Glutamatergic neuron (in vitro differentiated cells): ENCODE measurements around the gene PDIA3. TPM values are rescaled to one million over a fixed set of nuclear protein-coding genes. Genes with fewer than 3 reads are reported as not detected.
"Not testable (repeated sequence)": the region's sequence is repeated elsewhere in the genome, so short reads cannot be mapped to it uniquely, and the experiment has no call there.

Experiments used
- DNase-seq: peaks from one replicate; pipeline ENCODE4 v3.0.0; 2022
- H3K27ac Mint-ChIP-seq: one replicate; pipeline ENCODE4 v1.8.0; 2020; ENCODE audit warnings: mild to moderate bottlenecking, mixed read lengths, inconsistent platforms; ENCODE audit not compliant: unreplicated experiment
- H3K27me3 Mint-ChIP-seq: one replicate; pipeline ENCODE4 v1.8.0; 2020; ENCODE audit warnings: mild to moderate bottlenecking, moderate library complexity, mixed read lengths, inconsistent platforms; ENCODE audit not compliant: unreplicated experiment
- H3K36me3 Mint-ChIP-seq: one replicate; pipeline ENCODE4 v1.8.0; 2020; ENCODE audit warnings: mild to moderate bottlenecking, mixed read lengths, inconsistent platforms; ENCODE audit not compliant: unreplicated experiment
- H3K4me1 Mint-ChIP-seq: one replicate; pipeline ENCODE4 v1.8.0; 2020; ENCODE audit warnings: mild to moderate bottlenecking, low read depth, mixed read lengths, inconsistent platforms; ENCODE audit not compliant: unreplicated experiment
- H3K4me3 Mint-ChIP-seq: one replicate; pipeline ENCODE4 v1.8.0; 2020; ENCODE audit warnings: mild to moderate bottlenecking, mixed read lengths, inconsistent platforms; ENCODE audit not compliant: unreplicated experiment
- H3K9me3 Mint-ChIP-seq: one replicate; pipeline ENCODE4 v1.8.0; 2020; ENCODE audit warnings: mild to moderate bottlenecking, moderate library complexity, mixed read lengths, inconsistent platforms; ENCODE audit not compliant: unreplicated experiment
- long read RNA-seq: library from polyadenylated mRNA; unstranded; transcript quantifications from one replicate; pipeline ENCODE4 v2.0.0, GENCODE V29; 2020; ENCODE audit not compliant: unreplicated experiment
- total RNA-seq: library from RNA; stranded (reverse); fragmentation: NEBNext Ultra II Directional; extraction: Animal tissue kit (Norgen Biotek cat#: 25700); gene quantifications from one replicate; pipeline ENCODE4 v1.2.1, GENCODE V29; 2021; ENCODE audit not compliant: unreplicated experiment
- TF ChIP-seq, protein P1 (sequence below): fragments of 200-600 bp; sonication (generic); IDR thresholded peaks from one replicate; pipeline ENCODE4 v1.5.0; 2021; ENCODE audit not compliant: partially characterized antibody, unreplicated experiment

Gene PDIA3
- total RNA-seq, result 222 TPM
- long read RNA-seq, transcript PDIA3-201 (13 exons, 3,727 nt), result major isoform, 62 of 72 reads
- long read RNA-seq, partial matches to known transcripts, result 6 of 72 reads
- long read RNA-seq, other reads (novel, unspliced or antisense), result 4 of 72 reads

DNA sequence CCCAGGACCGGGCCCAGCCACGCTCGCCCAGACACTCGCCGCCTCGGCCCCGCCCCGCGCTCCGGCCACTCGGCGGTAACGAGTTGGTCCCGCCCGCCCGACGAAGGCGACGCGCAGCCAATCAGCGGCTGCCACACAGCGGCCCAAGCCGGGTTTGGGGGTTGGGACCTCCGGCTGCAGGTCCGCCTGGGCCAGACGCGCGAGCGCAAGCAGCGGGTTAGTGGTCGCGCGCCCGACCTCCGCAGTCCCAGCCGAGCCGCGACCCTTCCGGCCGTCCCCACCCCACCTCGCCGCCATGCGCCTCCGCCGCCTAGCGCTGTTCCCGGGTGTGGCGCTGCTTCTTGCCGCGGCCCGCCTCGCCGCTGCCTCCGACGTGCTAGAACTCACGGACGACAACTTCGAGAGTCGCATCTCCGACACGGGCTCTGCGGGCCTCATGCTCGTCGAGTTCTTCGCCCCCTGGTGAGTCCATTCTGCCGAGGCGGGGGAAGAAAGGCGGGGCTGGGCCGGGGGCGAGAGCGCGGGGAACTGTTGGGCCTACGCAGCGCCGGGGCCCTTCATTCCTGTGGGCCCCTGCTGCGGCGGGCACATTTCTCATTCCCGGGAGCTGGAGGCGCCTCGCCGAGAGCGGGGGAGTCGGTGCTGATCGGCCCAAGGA, at the start of gene PDIA3:
TSS of gene PDIA3 (plus strand) at position 194 of the 658 bp plus-strand sequence. CDS start at position 296, 102 bp downstream.
- DNase-seq, result peak; percentile 96
- Mint-ChIP-seq H3K4me3 (peak within 1 kb of the TSS; percentile 98), H3K27ac (peak within 1 kb of the TSS; percentile 96)
- H3K36me3 Mint-ChIP-seq, H3K9me3 Mint-ChIP-seq, H3K27me3 Mint-ChIP-seq, H3K4me1 Mint-ChIP-seq: not testable (repeated sequence)
- TF ChIP-seq, protein P1, sequence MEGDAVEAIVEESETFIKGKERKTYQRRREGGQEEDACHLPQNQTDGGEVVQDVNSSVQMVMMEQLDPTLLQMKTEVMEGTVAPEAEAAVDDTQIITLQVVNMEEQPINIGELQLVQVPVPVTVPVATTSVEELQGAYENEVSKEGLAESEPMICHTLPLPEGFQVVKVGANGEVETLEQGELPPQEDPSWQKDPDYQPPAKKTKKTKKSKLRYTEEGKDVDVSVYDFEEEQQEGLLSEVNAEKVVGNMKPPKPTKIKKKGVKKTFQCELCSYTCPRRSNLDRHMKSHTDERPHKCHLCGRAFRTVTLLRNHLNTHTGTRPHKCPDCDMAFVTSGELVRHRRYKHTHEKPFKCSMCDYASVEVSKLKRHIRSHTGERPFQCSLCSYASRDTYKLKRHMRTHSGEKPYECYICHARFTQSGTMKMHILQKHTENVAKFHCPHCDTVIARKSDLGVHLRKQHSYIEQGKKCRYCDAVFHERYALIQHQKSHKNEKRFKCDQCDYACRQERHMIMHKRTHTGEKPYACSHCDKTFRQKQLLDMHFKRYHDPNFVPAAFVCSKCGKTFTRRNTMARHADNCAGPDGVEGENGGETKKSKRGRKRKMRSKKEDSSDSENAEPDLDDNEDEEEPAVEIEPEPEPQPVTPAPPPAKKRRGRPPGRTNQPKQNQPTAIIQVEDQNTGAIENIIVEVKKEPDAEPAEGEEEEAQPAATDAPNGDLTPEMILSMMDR, result peak; percentile 36

DNA sequence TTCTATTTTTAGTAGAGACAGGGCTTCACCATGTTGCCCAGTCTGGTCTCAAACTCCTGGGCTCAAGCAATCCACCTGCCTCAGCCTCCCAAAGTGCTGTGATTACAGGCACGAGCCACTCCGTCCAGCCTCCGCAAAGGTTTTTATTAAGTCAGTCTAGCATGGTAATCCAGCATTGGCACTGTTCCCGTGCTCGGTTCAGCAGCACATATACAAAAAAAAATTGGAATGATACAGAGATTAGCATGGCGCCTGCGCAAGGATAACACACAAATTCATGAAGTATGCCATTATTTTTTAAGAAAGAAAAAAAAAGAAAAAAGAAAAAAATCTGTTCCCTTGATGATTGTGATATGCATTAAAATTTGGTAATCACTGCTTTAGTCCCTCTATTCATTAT, 44.1 kb upstream of the PDIA3 start:
- Mint-ChIP-seq H3K4me1 (no peaks in the 10 kb centered on the region), H3K27me3 (no peaks in the 10 kb centered on the region), H3K27ac (no peak overlapping the region), H3K9me3 (peaks cover 3% of the 10 kb centered on the region), H3K36me3 (no peaks in the 10 kb centered on the region), H3K4me3 (no peak overlapping the region)
- TF ChIP-seq, protein P1, result no peak
- no peak for DNase-seq

DNA sequence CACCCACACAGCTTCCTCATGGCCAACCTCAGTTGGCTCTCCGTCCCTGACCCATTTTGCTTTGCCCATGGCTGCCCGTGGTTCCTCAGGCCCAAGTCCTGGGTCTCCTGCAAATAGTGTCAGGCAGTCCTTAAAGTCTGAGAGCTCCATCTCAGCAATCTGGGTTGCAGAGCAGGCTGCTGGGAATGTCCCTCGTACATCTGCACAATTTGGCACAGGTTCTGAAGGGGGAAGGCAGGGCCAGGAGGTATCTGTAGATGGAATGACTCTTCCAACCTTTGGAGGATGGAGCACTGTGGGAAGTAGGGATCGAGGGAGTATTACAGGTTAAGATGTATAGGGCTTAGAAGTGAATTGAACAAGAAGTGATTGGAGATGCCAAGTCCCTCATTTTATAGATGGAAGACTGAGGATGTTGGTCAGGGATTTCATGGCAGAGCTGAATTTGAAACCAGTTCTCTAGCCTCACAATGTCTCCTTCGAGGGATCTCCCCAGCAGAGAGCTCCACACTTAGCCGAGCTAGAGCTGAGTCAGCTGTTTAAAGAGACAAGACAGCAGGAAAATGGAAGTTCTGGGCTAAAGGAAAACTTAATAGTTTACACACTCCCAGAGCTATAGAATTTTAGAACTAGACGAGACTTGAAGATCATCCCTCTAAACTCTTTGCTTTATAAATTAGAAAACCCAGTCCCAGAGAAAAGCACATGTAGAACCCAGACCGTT, 43.4 kb upstream of the PDIA3 start:
- Mint-ChIP-seq H3K9me3 (peaks cover 3% of the 10 kb centered on the region), H3K27ac (no peak overlapping the region), H3K36me3 (no peaks in the 10 kb centered on the region), H3K4me3 (no peak overlapping the region), H3K27me3 (no peaks in the 10 kb centered on the region), H3K4me1 (no peaks in the 10 kb centered on the region)
- TF ChIP-seq, protein P1, result no peak
- no peak for DNase-seq

DNA sequence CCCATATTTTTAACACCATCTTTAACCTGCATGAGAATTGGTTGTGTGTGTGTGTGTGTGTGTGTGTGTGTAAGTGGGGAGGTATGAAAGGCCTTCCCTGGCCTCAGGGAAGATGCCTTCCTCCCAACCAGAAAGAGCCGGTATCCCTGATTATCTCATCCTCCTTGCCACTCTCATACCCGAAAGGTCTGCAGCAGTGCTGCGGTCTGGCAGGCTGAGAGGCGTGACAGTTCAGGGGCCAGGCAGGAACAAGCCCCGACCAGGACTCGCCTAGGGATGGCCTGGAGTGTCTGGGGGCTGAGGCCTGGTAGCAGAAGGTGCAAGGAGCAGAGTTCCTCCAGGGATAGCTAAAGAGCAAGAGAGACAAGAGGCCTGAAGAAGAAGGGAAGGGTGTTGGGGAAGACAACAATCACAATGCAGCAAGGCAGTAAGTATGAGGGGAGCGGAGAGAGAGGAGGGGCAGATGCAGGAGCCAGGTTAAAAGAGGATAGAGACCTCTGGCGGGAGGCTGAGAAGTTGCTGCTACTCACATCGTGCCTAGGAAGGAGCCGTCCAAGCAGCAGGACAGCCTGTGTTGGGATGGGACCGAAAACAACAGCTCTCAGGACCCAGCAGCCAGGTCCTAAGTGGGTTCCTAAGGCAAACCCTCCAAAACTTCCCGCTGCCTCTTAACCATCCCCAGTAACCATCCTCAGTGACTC, 35.7 kb upstream of the PDIA3 start:
- H3K9me3 Mint-ChIP-seq, H3K4me3 Mint-ChIP-seq, H3K4me1 Mint-ChIP-seq, DNase-seq, H3K36me3 Mint-ChIP-seq, H3K27ac Mint-ChIP-seq, H3K27me3 Mint-ChIP-seq: not testable (repeated sequence)

DNA sequence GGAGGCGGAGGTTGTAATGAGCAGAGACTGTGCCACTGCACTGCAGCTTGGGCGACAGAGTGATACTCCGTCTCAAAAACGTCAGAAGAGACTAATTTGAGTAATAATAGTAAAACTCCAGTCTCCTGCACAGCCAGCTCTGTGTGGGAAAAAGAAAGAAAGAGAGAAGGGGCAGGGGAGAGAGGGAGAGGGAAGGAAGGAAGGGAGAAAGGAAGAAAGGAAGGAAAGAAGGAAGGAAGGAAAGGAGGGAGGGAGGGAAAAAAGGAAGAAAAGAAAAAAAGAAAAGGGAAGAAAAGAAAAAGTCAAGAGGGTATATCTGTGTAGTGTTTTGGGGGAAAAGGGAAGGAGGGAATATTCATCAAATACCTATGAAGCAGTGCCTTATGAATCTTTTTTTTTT, 23.1 kb upstream of the PDIA3 start:
- Mint-ChIP-seq H3K27ac (no peak overlapping the region), H3K27me3 (no peaks in the 10 kb centered on the region), H3K4me1 (no peaks in the 10 kb centered on the region), H3K36me3 (no peaks in the 10 kb centered on the region), H3K4me3 (no peak overlapping the region), H3K9me3 (no peaks in the 10 kb centered on the region)
- no peak for DNase-seq
- TF ChIP-seq, protein P1, result no peak

DNA sequence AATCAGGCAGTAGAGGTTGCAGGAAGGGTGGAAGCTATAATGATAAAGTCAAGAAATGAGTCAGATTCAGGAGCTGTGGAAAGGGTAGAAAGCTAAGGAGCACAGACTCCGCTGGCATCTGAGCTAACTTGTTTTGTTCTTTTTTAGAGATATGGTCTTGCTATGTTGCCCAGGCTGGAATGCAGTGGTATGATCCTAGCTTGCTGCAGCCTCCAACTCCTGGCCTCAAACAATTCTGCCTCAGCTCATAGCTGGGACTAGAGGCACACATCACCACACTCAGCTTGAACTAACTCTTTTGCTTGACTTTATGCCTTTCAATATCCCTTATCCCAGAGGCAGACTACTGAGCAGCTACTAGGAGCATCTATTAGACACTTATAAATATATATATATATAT, 19.9 kb upstream of the PDIA3 start:
- not testable (repeated sequence) for H3K9me3 Mint-ChIP-seq, H3K4me3 Mint-ChIP-seq, H3K27me3 Mint-ChIP-seq

DNA sequence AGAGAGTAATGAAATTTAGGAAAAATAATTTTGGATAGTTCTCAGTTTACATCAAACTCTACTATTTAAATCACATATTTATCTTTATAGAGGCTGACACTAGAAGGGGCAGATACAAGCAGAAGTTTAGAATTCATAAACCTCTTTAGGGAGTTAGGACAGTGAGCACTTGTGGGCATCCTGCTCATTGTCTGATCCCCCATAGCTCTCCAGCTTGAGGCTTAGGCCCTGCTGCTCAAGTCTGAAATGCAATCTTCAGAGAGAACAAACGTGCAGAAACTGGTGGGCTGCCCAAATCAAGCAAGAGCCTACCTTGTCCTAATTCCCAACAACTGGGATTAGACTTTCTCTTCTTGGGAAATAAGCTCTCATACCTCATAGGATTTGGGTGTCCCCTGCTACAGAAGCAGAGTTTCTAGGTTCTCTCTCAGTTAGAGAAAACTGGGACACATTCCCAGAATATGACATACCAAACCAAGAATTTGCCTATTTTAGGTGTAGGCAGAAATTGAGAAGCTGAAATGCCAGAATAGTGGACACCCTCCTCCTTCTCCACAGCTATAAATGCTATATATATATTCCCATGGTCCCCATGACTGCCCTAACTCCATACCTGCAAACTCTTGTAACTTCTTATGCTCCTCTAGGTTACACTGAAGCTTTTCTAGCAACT, 18.0 kb upstream of the PDIA3 start:
- DNase-seq, H3K36me3 Mint-ChIP-seq, H3K27me3 Mint-ChIP-seq, H3K9me3 Mint-ChIP-seq, H3K27ac Mint-ChIP-seq, H3K4me3 Mint-ChIP-seq, H3K4me1 Mint-ChIP-seq: not testable (repeated sequence)

More for the DNA sequence above, 19.9 kb upstream of the PDIA3 start:
- not testable (repeated sequence) for DNase-seq, H3K4me1 Mint-ChIP-seq, H3K36me3 Mint-ChIP-seq, H3K27ac Mint-ChIP-seq
